ENCODE measurements around the gene KRT7.

KRT7 gene

GRCh38 chr12:52295663-52296062, 62.6 kb downstream of the KRT7 start:
- Mint-ChIP-seq H3K36me3 (ENCODE audit: low read depth) (no peaks in the 10 kb centered on the region), H3K27me3 (peaks cover 37% of the 10 kb centered on the region), H3K4me1 (ENCODE audit: low read depth) (peaks cover 33% of the 10 kb centered on the region), H3K9me3 (no peaks in the 10 kb centered on the region), H3K4me3 (no peak overlapping the region), H3K27ac (no peak overlapping the region)
- intact Hi-C loops (cut with micrococcal nuclease), result no loop called here

- intact Hi-C loops (cut with micrococcal nuclease), result no loop called here
- peaks cover 34% of the 10 kb centered on the region for H3K27me3 Mint-ChIP-seq
- no peaks in the 10 kb centered on the region for H3K9me3 Mint-ChIP-seq
- H3K27ac Mint-ChIP-seq, result no peak overlapping the region
- H3K4me1 Mint-ChIP-seq (ENCODE audit: low read depth), result peaks cover 33% of the 10 kb centered on the region
- H3K36me3 Mint-ChIP-seq (ENCODE audit: low read depth), result no peaks in the 10 kb centered on the region
- no peak overlapping the region for H3K4me3 Mint-ChIP-seq
These were observed 63.7 kb downstream of the KRT7 start for GRCh38 chr12:52296572-52297215.
